Hepatocyte (in vitro differentiated cells): Measurements from ENCODE around the gene CD177. TPM values are rescaled to one million over a fixed set of nuclear protein-coding genes. Genes with fewer than 3 reads are reported as not detected.
"Not testable (repeated sequence)": the region's sequence is repeated elsewhere in the genome, so short reads cannot be mapped to it uniquely, and the experiment has no call there.

Experiments
- DNase-seq: peaks from one replicate; pipeline ENCODE4 v3.0.0-alpha.2; 2016; ENCODE audit warnings: low spot score
- H2AFZ ChIP-seq: fragments of 200-600 bp; sonication (generic); 2 replicates; pipeline ENCODE4 v1.6.0; 2016; ENCODE audit warnings: antibody characterized with exemption, mild to moderate bottlenecking
- H3K27ac ChIP-seq: fragments of 200-600 bp; sonication (generic); 2 replicates; pipeline ENCODE4 v1.5.1; 2016; ENCODE audit warnings: mild to moderate bottlenecking
- H3K27me3 ChIP-seq: fragments of 200-600 bp; sonication (generic); 2 replicates; pipeline ENCODE4 v1.6.1; 2016
- H3K36me3 ChIP-seq: fragments of 200-600 bp; sonication (generic); replicated peaks from 2 replicates; pipeline ENCODE4 v1.5.1; 2016; ENCODE audit warnings: low read depth; ENCODE audit not compliant: insufficient read depth
- H3K4me1 ChIP-seq: fragments of 200-600 bp; sonication (generic); 2 replicates; pipeline ENCODE4 v1.5.1; 2016; ENCODE audit warnings: mild to moderate bottlenecking, moderate library complexity; ENCODE audit not compliant: insufficient read depth
- H3K4me2 ChIP-seq: fragments of 200-600 bp; sonication (generic); 2 replicates; pipeline ENCODE4 v1.6.0; 2016
- H3K4me3 ChIP-seq: fragments of 200-600 bp; sonication (generic); 2 replicates; pipeline ENCODE4 v1.5.1; 2016; ENCODE audit warnings: mild to moderate bottlenecking
- H3K79me2 ChIP-seq: fragments of 200-600 bp; sonication (generic); 2 replicates; pipeline ENCODE4 v1.6.0; 2017; ENCODE audit warnings: mild to moderate bottlenecking
- H3K9me2 ChIP-seq: fragments of 200-600 bp; sonication (generic); replicated peaks from 2 replicates; pipeline ENCODE4 v1.6.0; 2017; ENCODE audit warnings: mild to moderate bottlenecking; ENCODE audit not compliant: insufficient read depth
- H3K9me3 ChIP-seq: fragments of 200-600 bp; sonication (generic); 2 replicates; pipeline ENCODE4 v1.5.1; 2016; ENCODE audit warnings: low read depth, mild to moderate bottlenecking
- H4K20me1 ChIP-seq: fragments of 200-600 bp; sonication (generic); 2 replicates; pipeline ENCODE4 v1.6.0; 2016; ENCODE audit warnings: mild to moderate bottlenecking; ENCODE audit not compliant: insufficient read depth, poor library complexity, severe bottlenecking
- CTCF ChIP-seq: fragments of 200-600 bp; sonication (generic); IDR thresholded peaks from 2 replicates; pipeline ENCODE4 v1.5.1; 2016; ENCODE audit warnings: antibody characterized with exemption, mild to moderate bottlenecking; ENCODE audit not compliant: poor library complexity
- EZH2 ChIP-seq: fragments of 200-600 bp; sonication (generic); IDR thresholded peaks from 2 replicates; pipeline ENCODE4 v1.6.1; 2016; ENCODE audit warnings: antibody characterized with exemption, mild to moderate bottlenecking, borderline replicate concordance
- EZH2phosphoT487 ChIP-seq: fragments of 200-600 bp; sonication (generic); IDR thresholded peaks from one replicate; pipeline ENCODE4 v1.6.1; 2018; ENCODE audit warnings: antibody characterized with exemption, mild to moderate bottlenecking, low read depth, moderate library complexity; ENCODE audit not compliant: unreplicated experiment, severe bottlenecking
- WGBS: methylation state at CpG from one replicate; pipeline ENCODE4 v1.1.6; 2016; ENCODE audit warnings: low lambda C conversion rate; ENCODE audit errors: missing lambda C conversion rate; 5-methylcytosine and 5-hydroxymethylcytosine counted together
- polyA plus RNA-seq: library from polyadenylated mRNA; unstranded; fragments of >200 nt; fragmentation: Nextera tagmentation; extraction: Ambion mirVana; gene quantifications from 2 replicates; pipeline ENCODE4 v1.2.1, GENCODE V29; 2016
- total RNA-seq: library from RNA; depleted of rRNA; stranded (reverse); fragments of >200 nt; gene quantifications from 2 replicates; pipeline ENCODE4 v1.2.3, GENCODE V29; 2014

Gene CD177
- total and polyA plus RNA-seq, 2 experiments from 2014 or later: 0.30 TPM; not detected in 1

DNA sequence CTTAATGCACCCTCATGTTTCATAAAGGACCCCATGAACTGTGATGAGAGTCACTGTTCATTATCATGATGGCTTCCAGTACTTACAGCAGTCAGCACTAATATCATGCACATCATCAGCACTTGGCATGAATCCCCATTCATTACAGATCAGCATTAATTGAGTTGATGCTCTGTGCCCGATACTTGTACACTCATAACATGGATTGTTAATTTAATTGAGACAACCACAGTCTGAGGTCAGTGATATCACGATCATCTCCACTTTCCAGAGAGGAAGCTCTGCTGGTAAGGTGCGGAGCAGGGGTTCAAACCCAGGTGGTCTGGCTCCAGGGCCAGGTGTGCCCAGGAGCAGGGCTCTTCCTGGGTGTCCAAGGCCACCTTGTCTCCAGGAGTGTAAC lies 40.0 kb downstream of the CD177 start:
- WGBS: 73% methylated on average over 3 of the region's 3 CpGs
- H2AFZ ChIP-seq, H3K4me3 ChIP-seq, H3K9me3 ChIP-seq, H3K9me2 ChIP-seq, H3K36me3 ChIP-seq, H3K4me2 ChIP-seq, H3K79me2 ChIP-seq, H4K20me1 ChIP-seq, H3K27ac ChIP-seq, H3K27me3 ChIP-seq, H3K4me1 ChIP-seq, DNase-seq: not testable (repeated sequence)

DNA sequence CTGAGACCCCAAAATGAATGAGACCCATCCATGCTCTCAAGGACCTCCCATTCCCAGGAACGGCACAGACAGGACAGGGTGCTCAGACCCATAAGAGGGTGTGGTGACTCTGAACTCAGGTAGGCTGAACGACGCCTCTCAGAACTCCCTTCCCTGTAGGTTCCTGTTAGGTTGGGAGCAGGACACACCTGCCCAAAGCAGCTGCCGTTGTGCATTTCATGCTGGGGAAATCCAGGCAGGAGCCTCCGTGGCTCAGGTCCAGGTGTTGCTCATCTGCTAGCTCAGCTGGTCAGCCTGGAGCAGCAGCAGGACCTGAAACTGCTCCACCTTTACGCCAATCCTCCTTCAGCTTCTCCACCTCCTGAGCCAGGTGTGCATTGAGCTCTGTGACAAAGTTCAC lies 42.1 kb downstream of the CD177 start:
- DNase-seq: no peak
- H3K27ac ChIP-seq: no peak overlapping the region
- no peak overlapping the region for H3K4me2 ChIP-seq
- H2AFZ ChIP-seq: no peak overlapping the region
- H4K20me1 ChIP-seq: no peaks in the 10 kb centered on the region
- H3K9me3 ChIP-seq: no peaks in the 10 kb centered on the region
- no peaks in the 10 kb centered on the region for H3K36me3 ChIP-seq
- H3K27me3 ChIP-seq: no peaks in the 10 kb centered on the region
- no peaks in the 10 kb centered on the region for H3K4me1 ChIP-seq
- 84% methylated on average over 6 of the region's 6 CpGs for WGBS
- no peaks in the 10 kb centered on the region for H3K79me2 ChIP-seq
- H3K9me2 ChIP-seq: no peaks in the 10 kb centered on the region
- H3K4me3 ChIP-seq: no peak overlapping the region
- TF ChIP-seq CTCF: no peak
- TF ChIP-seq EZH2phosphoT487: no peak
- no peak for TF ChIP-seq EZH2

GRCh38 chr19:43406297-43406696 lies 52.8 kb downstream of the CD177 start:
- no peaks in the 10 kb centered on the region for H3K36me3 ChIP-seq
- TF ChIP-seq CTCF: no peak
- TF ChIP-seq EZH2: no peak
- no peak for TF ChIP-seq EZH2phosphoT487
- H3K9me3 ChIP-seq: no peaks in the 10 kb centered on the region
- H3K9me2 ChIP-seq: no peaks in the 10 kb centered on the region
- no peaks in the 10 kb centered on the region for H3K79me2 ChIP-seq
- DNase-seq: no peak
- 73% methylated on average over 24 of the region's 24 CpGs for WGBS
- no peak overlapping the region for H3K4me2 ChIP-seq
- H4K20me1 ChIP-seq: no peaks in the 10 kb centered on the region
- no peaks in the 10 kb centered on the region for H3K27me3 ChIP-seq
- H3K4me3 ChIP-seq: no peak overlapping the region
- H3K4me1 ChIP-seq: no peaks in the 10 kb centered on the region
- no peak overlapping the region for H3K27ac ChIP-seq
- no peak overlapping the region for H2AFZ ChIP-seq

GRCh38 chr19:43407416-43408005 lies 54.0 kb downstream of the CD177 start:
- 79% methylated on average over 20 of the region's 22 CpGs for WGBS
- no peak for TF ChIP-seq CTCF
- no peak for TF ChIP-seq EZH2phosphoT487
- no peak for TF ChIP-seq EZH2

More at GRCh38 chr19:43407416-43408005, 54.0 kb downstream of the CD177 start:
- Histone ChIP-seq H3K9me2 (no peaks in the 10 kb centered on the region), H4K20me1 (no peaks in the 10 kb centered on the region), H3K4me1 (no peaks in the 10 kb centered on the region), H3K4me3 (no peak overlapping the region), H3K9me3 (no peaks in the 10 kb centered on the region), H3K27me3 (no peaks in the 10 kb centered on the region), H2AFZ (no peak overlapping the region), H3K4me2 (no peak overlapping the region), H3K79me2 (no peaks in the 10 kb centered on the region), H3K36me3 (no peaks in the 10 kb centered on the region), H3K27ac (no peak overlapping the region)
- no peak for DNase-seq
